SK-MEL-5 (cell line): ENCODE measurements around the gene MFRP. TPM values are rescaled to one million over a fixed set of nuclear protein-coding genes. Genes with fewer than 3 reads are reported as not detected.
A peak's percentile ranks its signal among the peaks of the same experiment; 100 is the strongest.

ENCODE experiments used
- DNase-seq: peaks from one replicate; pipeline ENCODE4 v3.0.0-alpha.2; 2016; ENCODE audit warnings: low read depth, low spot score
- in situ Hi-C: cut with HindIII; loops from 2 replicates; pipeline ENCODE4 v1.10.0; 2016; ENCODE audit warnings: low sequenced_read_pairs, high pct_unique_total_duplicates, low pct_unique_long_range_greater_than_20kb
- total RNA-seq: library from RNA; depleted of rRNA; stranded (reverse); fragments of >200 nt; shearing (Covaris generic); gene quantifications from 2 replicates; pipeline ENCODE4 v1.2.3, GENCODE V29; 2014

MFRP gene
- total RNA-seq, 1 experiment from 2014 or later: not detected

DNA sequence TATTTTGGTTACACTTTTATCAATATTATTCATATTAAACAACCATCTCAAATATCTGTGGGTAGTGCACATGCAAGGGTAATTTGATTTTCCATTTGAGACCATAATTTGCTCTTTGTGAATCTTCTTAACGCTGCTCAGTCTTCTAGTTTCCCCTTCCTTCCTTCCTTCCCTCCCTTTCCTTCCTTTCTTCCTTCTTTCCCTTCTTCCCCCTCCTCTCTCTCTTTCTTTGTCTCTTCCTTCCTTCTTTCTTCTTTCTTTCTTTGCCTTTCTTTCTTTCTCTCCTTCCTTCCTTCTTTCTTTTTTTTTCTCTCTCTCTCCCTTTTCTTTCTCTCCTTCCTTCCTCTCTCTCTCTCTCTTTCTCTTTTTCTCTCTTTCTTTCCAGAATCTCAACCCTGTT is 16.3 kb downstream of the MFRP start:
- in situ Hi-C loops: no loop called here
- no peak for DNase-seq

DNA sequence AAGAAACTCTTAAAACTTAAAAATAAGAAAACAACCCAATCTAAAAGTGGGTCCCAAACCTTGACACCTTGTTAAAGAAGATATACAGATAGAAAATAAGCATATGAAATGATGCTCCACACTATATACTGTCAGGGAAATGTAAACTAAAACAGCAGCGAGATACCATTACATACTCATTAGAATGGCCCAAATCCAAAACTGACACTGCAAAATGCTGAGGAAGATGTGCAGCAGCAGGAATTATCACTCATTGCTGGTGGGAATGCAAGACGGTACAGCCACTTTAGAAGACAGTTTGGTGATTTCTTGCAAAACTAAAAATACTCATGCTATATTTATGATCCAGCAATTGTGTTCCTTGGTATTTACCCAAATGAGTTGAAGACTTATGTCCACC is 17.2 kb downstream of the MFRP start:
- in situ Hi-C loops: no loop called here
- DNase-seq: no peak

GRCh38 chr11:119324189-119324588 is 22.3 kb downstream of the MFRP start:
- in situ Hi-C loops: no loop called here
- no peak for DNase-seq

DNA sequence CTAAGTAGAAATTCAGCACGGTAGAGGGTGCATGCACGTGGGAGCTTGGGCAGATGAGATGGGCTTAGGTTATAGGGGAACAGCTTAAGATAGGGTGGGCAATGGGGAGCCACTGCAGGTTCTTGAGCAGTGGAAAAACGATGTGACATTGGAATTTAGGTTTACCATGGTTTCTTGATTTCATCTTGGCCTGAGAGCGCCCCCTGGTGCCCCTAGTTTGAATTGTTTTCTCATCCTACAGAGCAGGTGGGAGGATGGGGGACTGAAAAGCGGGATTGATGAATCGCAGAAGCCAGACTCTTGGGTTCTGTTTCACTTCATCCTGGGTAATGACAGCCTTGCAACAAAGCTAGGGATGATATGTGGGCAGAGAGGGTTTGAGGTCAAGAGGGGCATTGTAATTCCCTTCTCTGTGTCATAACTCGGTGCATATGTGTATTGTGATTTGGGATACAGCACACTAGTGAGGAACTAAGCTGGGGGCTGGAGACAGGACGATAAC is 22.9 kb downstream of the MFRP start:
- in situ Hi-C loops: no loop called here
- peak; percentile 77 for DNase-seq

DNA sequence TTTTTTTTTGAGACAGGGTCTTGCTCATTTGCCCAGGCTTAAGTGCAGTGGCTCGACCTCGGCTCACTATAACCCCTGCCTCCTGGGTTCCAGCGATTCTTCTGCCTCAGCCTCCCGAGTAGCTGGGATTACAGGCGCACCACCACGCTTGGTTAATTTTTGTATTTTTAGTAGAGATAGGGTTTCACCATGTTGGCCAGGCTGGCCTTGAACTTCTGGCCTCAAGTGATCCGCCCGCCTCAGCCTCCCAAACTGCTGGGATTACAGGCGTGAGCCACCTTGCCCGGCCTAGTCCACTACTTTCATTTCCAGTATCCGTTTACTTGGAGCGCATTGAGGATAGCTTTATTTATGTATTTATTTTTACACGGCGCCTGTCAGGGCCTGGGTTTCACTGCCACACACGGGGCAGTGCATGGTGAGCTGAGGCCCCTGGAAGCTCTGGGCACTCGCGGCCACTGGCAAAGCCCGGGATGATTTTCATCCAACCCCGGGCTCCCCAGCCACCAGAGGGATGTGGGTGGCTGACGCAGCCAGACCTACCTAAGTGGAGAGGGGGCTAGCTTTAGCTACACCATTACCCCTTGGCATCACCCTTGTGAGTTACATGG is 23.5 kb downstream of the MFRP start:
- no peak for DNase-seq
- in situ Hi-C loops: no loop called here

DNA sequence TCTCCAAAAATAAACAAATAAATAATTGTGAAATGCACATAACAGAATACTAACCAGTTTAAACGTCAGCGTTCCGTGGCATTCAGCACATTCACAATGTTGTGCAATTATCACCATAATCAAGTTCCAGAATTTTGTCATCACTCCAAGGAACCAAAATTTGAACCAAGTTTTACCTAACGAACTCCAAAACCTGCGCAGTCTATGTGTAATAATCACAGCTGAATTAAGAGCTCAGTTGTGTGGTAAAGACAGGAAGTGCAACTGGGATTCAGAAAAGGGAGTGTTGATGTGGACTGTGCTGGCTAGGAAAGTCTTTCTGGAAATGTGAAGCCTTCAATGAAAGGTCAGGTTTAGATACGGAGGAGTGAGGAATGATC is 24.2 kb downstream of the MFRP start:
- in situ Hi-C loops: no loop called here

GRCh38 chr11:119320776-119321524 is 25.6 kb downstream of the MFRP start:
- in situ Hi-C loops: no loop called here
- DNase-seq: no peak

More for the DNA sequence above, 24.2 kb downstream of the MFRP start:
- DNase-seq: peak; percentile 40

DNA sequence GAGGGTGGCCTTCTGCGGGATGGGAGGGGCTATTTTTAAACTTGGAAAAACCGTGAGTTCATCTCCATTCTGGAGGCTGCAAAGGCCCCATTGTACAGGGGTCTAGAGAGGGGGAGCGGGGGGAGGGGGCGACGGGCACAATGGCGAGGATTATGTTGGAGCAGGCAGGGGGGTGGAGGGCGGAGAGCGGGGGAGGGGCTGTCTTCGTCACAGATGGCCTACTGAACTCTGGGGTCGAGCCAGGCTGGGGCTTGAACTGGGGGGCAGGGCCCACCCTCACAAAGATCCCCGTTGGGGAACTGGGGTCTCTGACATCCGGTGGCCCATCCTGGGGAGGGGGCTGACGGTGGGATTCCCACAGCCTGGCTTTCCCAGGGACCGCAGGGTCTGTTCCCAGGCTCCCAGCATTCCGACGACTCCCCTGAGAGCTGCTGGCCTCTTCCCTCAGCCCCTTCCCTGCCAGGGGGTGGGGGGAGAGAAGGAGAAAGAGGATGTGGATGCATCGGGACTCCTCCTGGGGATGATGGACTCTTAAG is 26.2 kb downstream of the MFRP start:
- peak; percentile 43 for DNase-seq
- in situ Hi-C loops: no loop called here

DNA sequence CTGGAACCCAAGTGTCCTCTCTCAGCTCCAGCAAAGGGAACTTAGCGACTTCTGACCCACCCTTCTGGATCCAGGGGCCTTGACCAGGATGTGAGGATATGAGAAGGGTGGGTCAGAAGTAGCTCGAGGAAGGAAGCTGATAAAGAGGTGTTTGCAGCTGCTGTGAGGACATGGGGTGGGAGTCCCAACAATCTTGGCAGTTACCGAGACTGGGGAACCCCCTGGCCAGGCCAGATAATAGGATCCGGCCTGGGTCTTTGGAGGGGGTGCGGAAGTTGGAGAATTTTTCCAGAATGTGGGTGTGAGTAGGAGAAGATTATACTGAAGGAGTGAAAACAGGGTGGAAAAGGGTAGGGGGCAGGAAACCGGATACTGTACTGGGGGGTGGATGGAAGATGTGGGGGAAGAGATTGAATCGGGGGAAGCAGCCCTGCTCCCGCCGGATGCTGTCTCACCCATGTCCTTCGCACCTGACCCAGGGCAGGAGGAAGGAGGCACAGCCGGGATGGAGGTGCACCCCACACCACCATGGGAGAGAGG is 26.7 kb downstream of the MFRP start:
- in situ Hi-C loops: no loop called here

DNA sequence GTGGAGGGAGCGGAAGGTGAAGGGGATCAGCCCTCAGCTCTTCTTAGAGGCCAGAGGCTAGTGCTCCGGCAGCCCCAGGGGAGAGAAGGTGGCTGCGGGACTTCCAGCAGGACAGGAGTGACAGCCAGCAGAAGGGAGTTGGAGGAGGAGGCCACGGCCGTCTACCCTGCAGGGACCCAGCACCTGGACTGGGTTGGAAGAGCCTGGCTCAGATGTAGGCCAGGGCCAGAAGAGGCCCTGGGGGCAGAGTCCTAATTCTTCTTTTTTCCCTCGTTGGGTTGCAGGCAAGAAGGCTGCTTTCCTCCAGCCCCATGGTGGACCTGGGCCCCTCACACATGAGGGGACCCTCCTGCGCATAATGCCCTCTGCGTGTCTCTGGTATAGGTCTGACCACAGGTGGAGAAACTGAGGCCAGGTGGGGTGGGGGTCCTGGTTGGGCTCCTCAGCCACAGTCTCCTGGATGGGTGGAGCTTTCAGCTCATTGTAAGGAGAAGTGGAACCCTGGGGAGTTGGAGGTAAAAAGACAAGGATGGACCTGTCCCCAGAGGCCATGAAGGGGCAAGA is 27.3 kb downstream of the MFRP start:
- no peak for DNase-seq
- in situ Hi-C loops: no loop called here

More for the DNA sequence above, 26.7 kb downstream of the MFRP start:
- DNase-seq: no peak

GRCh38 chr11:119318240-119319135 is 28.0 kb downstream of the MFRP start:
- in situ Hi-C loops: no loop called here
- no peak for DNase-seq

GRCh38 chr11:119317592-119318239 is 28.8 kb downstream of the MFRP start:
- in situ Hi-C loops: no loop called here

DNA sequence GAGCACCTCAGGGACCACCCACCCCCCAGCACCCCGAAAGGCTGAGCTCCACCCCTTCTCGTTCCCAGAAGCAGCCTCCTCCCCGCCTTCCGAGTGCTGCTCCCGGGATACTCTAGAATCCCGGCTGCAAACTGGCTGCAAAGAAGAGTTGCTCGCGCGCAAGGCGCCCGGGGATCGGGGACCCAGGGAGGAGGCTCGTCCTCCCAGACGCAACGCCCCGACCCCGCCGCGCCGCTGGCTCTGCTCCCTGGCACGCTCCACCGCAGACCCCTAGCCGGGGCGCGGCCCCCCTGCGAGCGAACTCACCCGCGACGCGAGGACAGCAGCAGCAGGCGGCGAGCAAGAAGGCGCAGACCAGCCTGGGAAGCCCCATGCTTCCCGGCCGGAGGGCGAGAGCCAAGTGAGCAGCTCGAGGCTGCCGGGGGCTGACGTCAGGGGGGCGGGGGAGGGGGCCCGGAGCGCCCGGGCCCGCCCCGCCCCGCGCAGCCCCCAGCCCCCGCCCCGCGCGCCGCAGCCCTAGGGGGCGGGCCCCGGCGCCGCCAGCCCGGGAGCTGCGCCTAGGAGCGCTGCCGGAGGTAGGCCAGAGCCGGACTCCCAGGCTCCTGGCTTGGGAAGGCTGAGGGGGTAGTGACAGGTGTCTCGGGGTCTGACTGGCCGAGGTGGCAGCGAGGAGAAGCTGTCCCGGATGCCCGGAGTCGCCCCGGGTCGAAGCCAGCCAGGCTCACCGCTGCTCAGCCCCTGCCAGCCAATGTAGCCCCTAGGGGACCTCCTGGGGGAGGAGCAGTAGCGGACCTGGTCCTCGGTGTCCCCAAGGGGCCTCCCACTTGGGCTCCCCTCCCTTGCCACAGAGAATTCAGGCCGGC is 29.5 kb downstream of the MFRP start, which contains the start of gene MCAM:
Gene MCAM (minus strand): TSS at position 402 of the 863 bp plus-strand sequence. CDS start 29 bp downstream, at position 373.
- in situ Hi-C loops: no loop called here
- DNase-seq: peak; percentile 45

More at GRCh38 chr11:119317592-119318239, 28.8 kb downstream of the MFRP start:
- no peak for DNase-seq

DNA sequence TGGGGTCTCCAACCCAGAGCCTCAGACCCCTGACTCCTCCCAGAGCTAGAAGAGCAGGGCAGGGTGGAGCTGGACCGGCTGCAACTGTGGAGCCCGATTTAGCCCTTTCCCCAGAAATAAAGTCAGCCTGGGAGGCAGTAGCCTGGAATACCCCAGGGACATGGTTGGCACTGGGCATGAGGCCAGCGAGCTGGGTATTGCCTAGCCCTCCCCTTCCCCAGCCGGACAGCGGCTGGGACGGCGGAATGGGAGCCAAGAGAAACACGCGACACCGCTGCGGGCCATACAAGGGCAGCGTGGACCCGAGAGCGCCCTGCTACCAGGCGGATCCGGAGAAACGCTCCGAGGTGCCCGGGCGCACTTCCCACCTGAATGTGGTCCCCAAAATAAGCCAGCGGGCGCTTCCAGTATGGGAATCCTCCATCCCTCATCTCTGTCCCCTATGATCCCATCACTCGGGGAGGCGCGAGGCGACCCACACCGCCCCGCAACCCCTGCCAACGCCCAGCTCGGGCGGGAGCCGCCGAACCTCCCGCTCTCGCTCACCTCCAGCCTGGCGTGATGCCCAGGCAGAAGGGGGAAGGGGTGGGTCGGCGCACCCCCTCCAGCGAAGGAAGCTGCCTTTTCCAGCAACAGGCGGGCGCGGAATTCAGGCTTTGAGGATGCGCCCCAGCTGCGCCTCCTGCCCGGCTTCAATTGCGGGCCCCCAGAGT is 30.3 kb downstream of the MFRP start:
- DNase-seq: peak; percentile 52
- in situ Hi-C loops: no loop called here
